HEK293T (cell line): ENCODE measurements around the gene SGF29.

Experiments
- CTCF ChIA-PET: fragments of 350-600 bp; formaldehyde crosslinking; extraction: SDS; loops from one replicate; lab custom pipeline; 2021; ENCODE audit warnings: antibody characterized with exemption, inconsistent platforms; lab: Yijun Ruan, JAX
- POLR2A ChIA-PET: fragments of 350-600 bp; formaldehyde crosslinking; extraction: SDS; loops from one replicate; lab custom pipeline; 2020; ENCODE audit warnings: antibody characterized with exemption, inconsistent platforms; lab: Yijun Ruan, JAX
- DNase-seq: peaks from one replicate; pipeline ENCODE4 v3.0.0; 2012; ENCODE audit warnings: mixed read lengths; ENCODE audit errors: extremely low spot score
- ARNT ChIP-seq: fragments of 450-650 bp; IDR thresholded peaks from 2 replicates; pipeline ENCODE4 v1.6.1; 2017; ENCODE audit warnings: mild to moderate bottlenecking
- BHLHE40 ChIP-seq: fragments of 450-650 bp; IDR thresholded peaks from 2 replicates; pipeline ENCODE4 v1.6.1; 2016; ENCODE audit warnings: mild to moderate bottlenecking, moderate library complexity, borderline replicate concordance
- CTBP1 ChIP-seq: fragments of 450-650 bp; IDR thresholded peaks from 2 replicates; pipeline ENCODE4 v1.6.1; 2016; ENCODE audit warnings: borderline replicate concordance
- ELF4 ChIP-seq: fragments of 450-650 bp; IDR thresholded peaks from 2 replicates; pipeline ENCODE4 v1.6.1; 2017; ENCODE audit warnings: antibody characterized with exemption
- FOXA1 ChIP-seq: fragments of 450-650 bp; IDR thresholded peaks from 2 replicates; pipeline ENCODE4 v1.6.1; 2016; ENCODE audit warnings: mild to moderate bottlenecking
- FOXK2 ChIP-seq: fragments of 450-650 bp; IDR thresholded peaks from 2 replicates; pipeline ENCODE4 v1.6.1; 2016; ENCODE audit warnings: mild to moderate bottlenecking
- FOXM1 ChIP-seq: fragments of 450-650 bp; IDR thresholded peaks from 2 replicates; pipeline ENCODE4 v1.6.1; 2017; ENCODE audit warnings: mild to moderate bottlenecking, borderline replicate concordance
- HDGF ChIP-seq: fragments of 450-650 bp; IDR thresholded peaks from 2 replicates; pipeline ENCODE4 v1.6.1; 2017; ENCODE audit warnings: antibody characterized with exemption, borderline replicate concordance
- L3MBTL2 ChIP-seq: fragments of 450-650 bp; conservative IDR thresholded peaks from 2 replicates; pipeline ENCODE4 v1.6.1; 2016; ENCODE audit warnings: mild to moderate bottlenecking
- LEF1 ChIP-seq: fragments of 450-650 bp; IDR thresholded peaks from 2 replicates; pipeline ENCODE4 v1.6.1; 2017; ENCODE audit warnings: mild to moderate bottlenecking, borderline replicate concordance
- NFRKB ChIP-seq: fragments of 450-650 bp; IDR thresholded peaks from 2 replicates; pipeline ENCODE4 v1.6.1; 2016; ENCODE audit warnings: mild to moderate bottlenecking, moderate library complexity
- PKNOX1 ChIP-seq: fragments of 450-650 bp; IDR thresholded peaks from 2 replicates; pipeline ENCODE4 v1.6.1; 2016
- SP1 ChIP-seq: fragments of 450-650 bp; IDR thresholded peaks from 2 replicates; pipeline ENCODE4 v1.6.1; 2017
- SUZ12 ChIP-seq: fragments of 450-650 bp; IDR thresholded peaks from 2 replicates; pipeline ENCODE4 v1.6.1; 2016; ENCODE audit warnings: mild to moderate bottlenecking
- TARDBP ChIP-seq: fragments of 450-650 bp; IDR thresholded peaks from 2 replicates; pipeline ENCODE4 v1.6.1; 2016
- ZNF384 ChIP-seq: fragments of 450-650 bp; IDR thresholded peaks from 2 replicates; pipeline ENCODE4 v1.6.1; 2016

Gene SGF29

GRCh38 chr16:28553776-28554633, at the start of gene SGF29:
Gene SGF29, plus strand, starts transcription at chr16:28553920. Its CDS starts 27,150 bp downstream, at chr16:28581070.
- POLR2A ChIA-PET: interaction anchor here (0.7 to 1.4 kb wide), 4 partner anchors 11 to 56 kb away, joined by 3 to 5 read pairs (median 4); partner anchors contain the start of gene SULT1A1
- peak; percentile 97 for DNase-seq
- TF ChIP-seq FOXM1 (no peak), SP1 (no peak), L3MBTL2 (peak; percentile 95), FOXK2 (no peak), SUZ12 (no peak), ARNT (no peak), PKNOX1 (peak; percentile 40; the same call in 1 of the 2 replicates), CTBP1 (0 out of 2 replicates have a peak, but pooled peaks have one; percentile 20), ZNF384 (peak; percentile 94), NFRKB (no peak), FOXA1 (no peak), BHLHE40 (no peak), ELF4 (peak; percentile 66), LEF1 (no peak), HDGF (no peak), TARDBP (peak; percentile 56; the same call in 1 of the 2 replicates)
- CTCF ChIA-PET: interaction anchor here (0.6 kb wide), 1 partner anchor 26 kb away, joined by 4 read pairs; no protein-coding TSS in a partner anchor

GRCh38 chr16:28504707-28505404, 48.9 kb upstream of the SGF29 start:
- no peak for TF ChIP-seq CTBP1
- TF ChIP-seq LEF1: no peak
- no peak for TF ChIP-seq ZNF384
- no peak for TF ChIP-seq FOXA1
- TF ChIP-seq PKNOX1: no peak
- TF ChIP-seq BHLHE40: no peak
- no peak for TF ChIP-seq ELF4
- no peak for TF ChIP-seq FOXM1
- no peak for TF ChIP-seq L3MBTL2
- no peak for TF ChIP-seq TARDBP
- CTCF ChIA-PET: interaction anchor here (0.6 kb wide), 1 partner anchor 222 kb away, joined by 3 read pairs; no protein-coding TSS in a partner anchor
- DNase-seq: no peak
- POLR2A ChIA-PET: interaction anchor here (1.2 kb wide), 1 partner anchor 13 kb away, joined by 5 read pairs; the partner anchor contains the start of gene CLN3

GRCh38 chr16:28505489-28506137, 48.1 kb upstream of the SGF29 start:
- CTCF ChIA-PET: no interaction called here

DNA sequence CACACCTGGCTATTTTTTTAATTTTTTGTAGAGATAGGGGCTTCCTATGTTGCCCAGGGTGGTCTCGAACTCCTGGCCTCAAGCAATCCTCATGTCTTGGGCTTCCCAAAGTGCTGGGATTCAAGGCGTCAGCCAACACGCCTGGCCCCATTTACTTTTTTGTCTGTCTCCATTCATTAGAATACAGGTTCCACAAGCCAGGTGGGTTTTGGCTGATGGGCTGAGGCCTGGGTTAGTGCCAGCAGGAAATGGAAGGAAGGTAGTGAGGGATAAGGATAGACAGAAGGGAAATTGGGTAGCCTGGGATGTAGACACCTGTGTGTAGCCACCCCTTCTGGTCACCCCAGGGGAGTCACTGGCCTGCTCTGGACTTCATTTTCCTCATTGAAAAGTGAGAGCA, 42.7 kb upstream of the SGF29 start:
- CTCF ChIA-PET: no interaction called here
- DNase-seq: no peak
- POLR2A ChIA-PET: no interaction called here
- TF ChIP-seq PKNOX1 (no peak), ZNF384 (no peak), TARDBP (no peak), HDGF (no peak), FOXK2 (no peak), FOXA1 (no peak), SUZ12 (no peak), CTBP1 (no peak), ARNT (no peak)

More at GRCh38 chr16:28505489-28506137, 48.1 kb upstream of the SGF29 start:
- no peak for TF ChIP-seq L3MBTL2
- no peak for TF ChIP-seq FOXM1
- TF ChIP-seq ZNF384: no peak
- TF ChIP-seq ELF4: no peak
- TF ChIP-seq FOXA1: no peak
- no peak for TF ChIP-seq FOXK2
- TF ChIP-seq TARDBP: no peak
- no peak for TF ChIP-seq CTBP1
- TF ChIP-seq SUZ12: no peak
- TF ChIP-seq HDGF: no peak
- POLR2A ChIA-PET: no interaction called here
- DNase-seq: no peak
